Activated CD4-positive, alpha-beta T cell treated with anti-CD3 and anti-CD28 coated beads for 4 hours (primary cell): ENCODE results near the gene SLC6A17.

Experiments used
- DNase-seq, 2 donors: peaks; one replicate each; pipeline ENCODE4 v3.0.0-alpha.2; 2020

Gene SLC6A17

GRCh38 chr1:110243574-110243973 lies 93.3 kb downstream of the SLC6A17 start:
- DNase-seq: no peak

GRCh38 chr1:110245876-110246620 lies 95.8 kb downstream of the SLC6A17 start:
- no peak for DNase-seq

- DNase-seq: no peak
Observed at GRCh38 chr1:110248746-110249145, 98.5 kb downstream of the SLC6A17 start.

- DNase-seq: no peak
Observed at GRCh38 chr1:110249256-110249655, 99.0 kb downstream of the SLC6A17 start.

GRCh38 chr1:110250008-110250407 lies 99.7 kb downstream of the SLC6A17 start:
- no peak for DNase-seq

- no peak for DNase-seq
Observed at GRCh38 chr1:110250749-110251148, 100.5 kb downstream of the SLC6A17 start.
